Liver (tissue), 9 donors: ENCODE data around the gene PPP1R36. TPM values are rescaled to one million over a fixed set of nuclear protein-coding genes. Genes with fewer than 3 reads are reported as not detected.
"Not testable (repeated sequence)": the region's sequence is repeated elsewhere in the genome, so short reads cannot be mapped to it uniquely, and the experiment has no call there.

ENCODE experiments used
- DNase-seq: peaks from one replicate; pipeline ENCODE4 v3.0.0-alpha.2; 2017; ENCODE audit warnings: low spot score
- H3K27ac ChIP-seq, 2 donors: one replicate each; pipeline ENCODE4 v1.7.0; 2013; ENCODE audit warnings: inconsistent platforms in 2 of 2, low read length in 2 of 2, control low read depth in 1 of 2, low read depth in 1 of 2, mild to moderate bottlenecking in 1 of 2
- H3K27me3 ChIP-seq, 4 donors: one replicate each; pipeline versions ENCODE4 v1.6.1 to v1.7.0; 2013; ENCODE audit warnings: low read length in 3 of 4, inconsistent platforms in 1 of 4, mild to moderate bottlenecking in 1 of 4, moderate library complexity in 1 of 4; ENCODE audit not compliant: control insufficient read depth in 4 of 4, insufficient read depth in 4 of 4
- H3K36me3 ChIP-seq, 4 donors: one replicate each; pipeline versions ENCODE4 v1.6.1 to v1.7.0; 2013; ENCODE audit warnings: low read length in 3 of 4, mild to moderate bottlenecking in 3 of 4, low read depth in 1 of 4, moderate library complexity in 1 of 4; ENCODE audit not compliant: control insufficient read depth in 4 of 4, insufficient read depth in 3 of 4
- H3K4me1 ChIP-seq, 4 donors: one replicate each; pipeline versions ENCODE4 v1.6.1 to v1.7.0; 2013; ENCODE audit warnings: low read length in 3 of 4, mild to moderate bottlenecking in 3 of 4, moderate library complexity in 1 of 4; ENCODE audit not compliant: control insufficient read depth in 4 of 4, insufficient read depth in 4 of 4
- H3K4me3 ChIP-seq, 3 donors: one replicate each; pipeline versions ENCODE4 v1.6.1 to v1.7.0; 2013; ENCODE audit warnings: low read length in 3 of 3, control low read depth in 1 of 3, low read depth in 1 of 3, mild to moderate bottlenecking in 1 of 3
- H3K9ac ChIP-seq, 2 donors: one replicate each; pipeline ENCODE4 v1.7.0; 2013; ENCODE audit warnings: low read length in 2 of 2, mild to moderate bottlenecking in 2 of 2, moderate library complexity in 2 of 2, control low read depth in 1 of 2, low read depth in 1 of 2
- H3K9me3 ChIP-seq, 4 donors: one replicate each; pipeline versions ENCODE4 v1.6.1 to v1.7.0; 2013; ENCODE audit warnings: low read length in 3 of 4; ENCODE audit not compliant: control insufficient read depth in 4 of 4
- EGR1 ChIP-seq, 2 donors: IDR thresholded peaks; 2 replicates each; pipeline ENCODE4 v1.6.1; 2016 to 2018; ENCODE audit warnings: antibody characterized with exemption in 2 of 2, low read depth in 2 of 2
- FOXA1 ChIP-seq: IDR thresholded peaks from 2 replicates; pipeline ENCODE4 v1.6.1; 2016; ENCODE audit warnings: antibody characterized with exemption
- FOXA2 ChIP-seq: IDR thresholded peaks from 2 replicates; pipeline ENCODE4 v1.6.1; 2016; ENCODE audit warnings: antibody characterized with exemption
- GABPA ChIP-seq, 2 donors: IDR thresholded peaks in 1 of 2; conservative IDR thresholded peaks in 1 of 2; 2 replicates each; pipeline ENCODE4 v1.6.1; 2016; ENCODE audit warnings: antibody characterized with exemption in 2 of 2, mild to moderate bottlenecking in 1 of 2, moderate library complexity in 1 of 2
- HNF4A ChIP-seq, 2 donors: conservative IDR thresholded peaks; 2 replicates each; pipeline ENCODE4 v1.6.1; 2016; ENCODE audit warnings: antibody characterized with exemption in 2 of 2, mild to moderate bottlenecking in 2 of 2
- NR2F2 ChIP-seq: IDR thresholded peaks from 2 replicates; pipeline ENCODE4 v1.6.1; 2016; ENCODE audit warnings: antibody characterized with exemption
- RAD21 ChIP-seq, 2 donors: IDR thresholded peaks; 2 replicates each; pipeline ENCODE4 v1.6.1; 2016; ENCODE audit warnings: antibody characterized with exemption in 2 of 2, mild to moderate bottlenecking in 2 of 2
- RXRA ChIP-seq, 2 donors: IDR thresholded peaks; 2 replicates each; pipeline ENCODE4 v1.6.1; 2017 to 2018; ENCODE audit warnings: antibody characterized with exemption in 2 of 2, mild to moderate bottlenecking in 1 of 2
- SP1 ChIP-seq: IDR thresholded peaks from 2 replicates; pipeline ENCODE4 v1.6.1; 2018; ENCODE audit warnings: antibody characterized with exemption, mild to moderate bottlenecking
- TAF1 ChIP-seq: conservative IDR thresholded peaks from 2 replicates; pipeline ENCODE4 v1.6.1; 2016; ENCODE audit warnings: antibody characterized with exemption, mild to moderate bottlenecking
- WGBS: extraction: QIAGEN DNeasy Blood & Tissue Kit; methylation state at CpG from one replicate; pipeline ENCODE4 v1.1.7; 2013; 5-methylcytosine and 5-hydroxymethylcytosine counted together
- polyA plus RNA-seq, 2 donors: library from polyadenylated mRNA; stranded (reverse) in 1 of 2; unstranded in 1 of 2; fragments of 200-250 nt in 1 of 2; fragments of >200 nt in 1 of 2; fragmentation: Nextera tagmentation in 1 of 2; extraction: Ambion mirVana in 1 of 2; gene quantifications; one replicate each; pipeline versions ENCODE4 v1.2.1 to v1.2.3, GENCODE V29; 2013 to 2015
- total RNA-seq, 2 donors: library from RNA; depleted of rRNA; stranded (reverse); fragments of >200 nt; gene quantifications; one replicate each; pipeline ENCODE4 v1.2.3, GENCODE V29; 2014
- TF ChIP-seq, protein P1 (sequence below): IDR thresholded peaks from 2 replicates; pipeline ENCODE4 v1.6.1; 2016; ENCODE audit warnings: antibody characterized with exemption, mild to moderate bottlenecking
- TF ChIP-seq, protein P2 (sequence below): IDR thresholded peaks from 2 replicates; pipeline ENCODE4 v1.6.1; 2016; ENCODE audit warnings: antibody characterized with exemption
- TF ChIP-seq, protein P3 (sequence below): IDR thresholded peaks from 2 replicates; pipeline ENCODE4 v1.6.1; 2016; ENCODE audit warnings: antibody characterized with exemption
- TF ChIP-seq, protein P4 (sequence below): fragments of 150-350 bp; IDR thresholded peaks from 2 replicates; pipeline ENCODE4 v1.5.1; 2017; ENCODE audit warnings: improper control_type of control experiment, low read depth, low read length; ENCODE audit not compliant: missing input control
- TF ChIP-seq, protein P5 (sequence below): IDR thresholded peaks from 2 replicates; pipeline ENCODE4 v1.6.1; 2016; ENCODE audit warnings: antibody characterized with exemption
- donor health status: healthy.
- donor health status: healthy.
- donor health status: healthy.
- donor health status: healthy.
- donor health status: healthy.

Gene PPP1R36
- total and polyA plus RNA-seq, 4 donors: 0.08 to 0.09 (median 0.08) TPM; not detected in 1

DNA sequence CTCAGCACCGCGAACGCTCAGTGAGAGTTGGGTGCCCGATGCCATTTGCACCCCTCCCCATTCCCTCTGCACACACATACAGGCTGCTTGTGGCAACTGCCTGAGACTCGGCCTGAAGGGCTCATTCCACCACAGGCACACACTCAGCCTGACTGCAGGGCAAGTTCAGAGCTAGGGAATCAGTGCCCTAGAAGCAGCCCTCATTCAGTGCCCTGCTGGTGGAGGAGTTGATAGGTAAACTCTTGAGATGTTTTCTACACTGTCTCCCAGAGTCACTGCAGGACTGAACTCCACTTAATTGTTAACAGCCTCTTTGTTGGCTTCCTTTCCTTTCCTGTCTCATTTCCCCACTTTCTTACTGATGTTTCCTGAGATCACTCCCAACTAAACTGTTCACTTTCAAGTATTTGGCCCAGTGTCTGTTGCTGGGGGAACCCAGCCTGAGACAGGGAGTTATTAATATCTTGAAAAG is 16.9 kb downstream of the PPP1R36 start:
- no peaks in the 10 kb centered on the region for H3K9me3 ChIP-seq
- DNase-seq: no peak
- no peaks in the 10 kb centered on the region for H3K4me1 ChIP-seq
- H3K36me3 ChIP-seq: no peaks in the 10 kb centered on the region
- TF ChIP-seq RXRA (IDR thresholded peaks at IDR 0.05) (no peak), EGR1 (IDR thresholded peaks at IDR 0.05; ENCODE audit: low read depth in 2 of 2) (no peak), FOXA2 (no peak), FOXA1 (no peak)
- TF ChIP-seq, protein P1, sequence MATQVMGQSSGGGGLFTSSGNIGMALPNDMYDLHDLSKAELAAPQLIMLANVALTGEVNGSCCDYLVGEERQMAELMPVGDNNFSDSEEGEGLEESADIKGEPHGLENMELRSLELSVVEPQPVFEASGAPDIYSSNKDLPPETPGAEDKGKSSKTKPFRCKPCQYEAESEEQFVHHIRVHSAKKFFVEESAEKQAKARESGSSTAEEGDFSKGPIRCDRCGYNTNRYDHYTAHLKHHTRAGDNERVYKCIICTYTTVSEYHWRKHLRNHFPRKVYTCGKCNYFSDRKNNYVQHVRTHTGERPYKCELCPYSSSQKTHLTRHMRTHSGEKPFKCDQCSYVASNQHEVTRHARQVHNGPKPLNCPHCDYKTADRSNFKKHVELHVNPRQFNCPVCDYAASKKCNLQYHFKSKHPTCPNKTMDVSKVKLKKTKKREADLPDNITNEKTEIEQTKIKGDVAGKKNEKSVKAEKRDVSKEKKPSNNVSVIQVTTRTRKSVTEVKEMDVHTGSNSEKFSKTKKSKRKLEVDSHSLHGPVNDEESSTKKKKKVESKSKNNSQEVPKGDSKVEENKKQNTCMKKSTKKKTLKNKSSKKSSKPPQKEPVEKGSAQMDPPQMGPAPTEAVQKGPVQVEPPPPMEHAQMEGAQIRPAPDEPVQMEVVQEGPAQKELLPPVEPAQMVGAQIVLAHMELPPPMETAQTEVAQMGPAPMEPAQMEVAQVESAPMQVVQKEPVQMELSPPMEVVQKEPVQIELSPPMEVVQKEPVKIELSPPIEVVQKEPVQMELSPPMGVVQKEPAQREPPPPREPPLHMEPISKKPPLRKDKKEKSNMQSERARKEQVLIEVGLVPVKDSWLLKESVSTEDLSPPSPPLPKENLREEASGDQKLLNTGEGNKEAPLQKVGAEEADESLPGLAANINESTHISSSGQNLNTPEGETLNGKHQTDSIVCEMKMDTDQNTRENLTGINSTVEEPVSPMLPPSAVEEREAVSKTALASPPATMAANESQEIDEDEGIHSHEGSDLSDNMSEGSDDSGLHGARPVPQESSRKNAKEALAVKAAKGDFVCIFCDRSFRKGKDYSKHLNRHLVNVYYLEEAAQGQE: no peak
- TF ChIP-seq, protein P2, sequence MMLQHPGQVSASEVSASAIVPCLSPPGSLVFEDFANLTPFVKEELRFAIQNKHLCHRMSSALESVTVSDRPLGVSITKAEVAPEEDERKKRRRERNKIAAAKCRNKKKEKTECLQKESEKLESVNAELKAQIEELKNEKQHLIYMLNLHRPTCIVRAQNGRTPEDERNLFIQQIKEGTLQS: no peak
- no peak overlapping the region for H3K9ac ChIP-seq
- H3K27ac ChIP-seq: no peak overlapping the region
- H3K27me3 ChIP-seq: no peaks in the 10 kb centered on the region
- H3K4me3 ChIP-seq: no peak overlapping the region
- 89% methylated on average over 5 of the region's 5 CpGs for WGBS

DNA sequence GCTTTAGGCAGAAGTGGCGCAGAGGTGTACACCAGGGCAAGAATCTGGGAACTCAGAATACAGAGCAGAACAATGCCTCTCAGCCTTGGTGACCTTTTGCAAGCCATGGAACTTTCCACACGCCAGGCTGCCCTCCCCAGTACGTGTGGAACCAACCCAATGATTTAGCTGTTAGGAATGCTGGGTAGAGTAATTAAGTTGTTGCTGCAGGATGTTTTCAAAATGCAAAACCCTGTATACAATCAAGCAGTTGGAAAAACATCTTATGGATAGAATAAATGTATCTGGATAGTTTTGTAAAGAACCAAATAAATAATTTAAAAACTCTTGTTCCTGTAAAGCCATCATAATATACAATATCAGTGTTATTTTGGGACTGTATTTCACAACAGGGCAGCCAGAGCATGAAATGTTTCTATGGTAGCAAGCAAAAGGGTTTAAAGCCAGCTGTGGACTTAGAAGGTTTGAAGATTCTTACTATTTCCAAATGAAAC is 19.4 kb downstream of the PPP1R36 start:
- Histone ChIP-seq H3K9me3 (no peaks in the 10 kb centered on the region), H3K9ac (no peak overlapping the region), H3K27me3 (no peaks in the 10 kb centered on the region), H3K4me1 (no peaks in the 10 kb centered on the region), H3K36me3 (no peaks in the 10 kb centered on the region), H3K4me3 (no peak overlapping the region), H3K27ac (no peak overlapping the region)
- no peak for TF ChIP-seq RAD21 (IDR thresholded peaks at IDR 0.05)
- TF ChIP-seq FOXA2: no peak
- peak in 1 of 2 donors; percentile 20 for TF ChIP-seq RXRA (IDR thresholded peaks at IDR 0.05)
- TF ChIP-seq, protein P3, sequence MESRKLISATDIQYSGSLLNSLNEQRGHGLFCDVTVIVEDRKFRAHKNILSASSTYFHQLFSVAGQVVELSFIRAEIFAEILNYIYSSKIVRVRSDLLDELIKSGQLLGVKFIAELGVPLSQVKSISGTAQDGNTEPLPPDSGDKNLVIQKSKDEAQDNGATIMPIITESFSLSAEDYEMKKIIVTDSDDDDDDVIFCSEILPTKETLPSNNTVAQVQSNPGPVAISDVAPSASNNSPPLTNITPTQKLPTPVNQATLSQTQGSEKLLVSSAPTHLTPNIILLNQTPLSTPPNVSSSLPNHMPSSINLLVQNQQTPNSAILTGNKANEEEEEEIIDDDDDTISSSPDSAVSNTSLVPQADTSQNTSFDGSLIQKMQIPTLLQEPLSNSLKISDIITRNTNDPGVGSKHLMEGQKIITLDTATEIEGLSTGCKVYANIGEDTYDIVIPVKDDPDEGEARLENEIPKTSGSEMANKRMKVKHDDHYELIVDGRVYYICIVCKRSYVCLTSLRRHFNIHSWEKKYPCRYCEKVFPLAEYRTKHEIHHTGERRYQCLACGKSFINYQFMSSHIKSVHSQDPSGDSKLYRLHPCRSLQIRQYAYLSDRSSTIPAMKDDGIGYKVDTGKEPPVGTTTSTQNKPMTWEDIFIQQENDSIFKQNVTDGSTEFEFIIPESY: no peak
- no peak for TF ChIP-seq HNF4A (conservative IDR thresholded peaks at IDR 0.05)
- TF ChIP-seq SP1: peak; percentile 31
- TF ChIP-seq, protein P4, sequence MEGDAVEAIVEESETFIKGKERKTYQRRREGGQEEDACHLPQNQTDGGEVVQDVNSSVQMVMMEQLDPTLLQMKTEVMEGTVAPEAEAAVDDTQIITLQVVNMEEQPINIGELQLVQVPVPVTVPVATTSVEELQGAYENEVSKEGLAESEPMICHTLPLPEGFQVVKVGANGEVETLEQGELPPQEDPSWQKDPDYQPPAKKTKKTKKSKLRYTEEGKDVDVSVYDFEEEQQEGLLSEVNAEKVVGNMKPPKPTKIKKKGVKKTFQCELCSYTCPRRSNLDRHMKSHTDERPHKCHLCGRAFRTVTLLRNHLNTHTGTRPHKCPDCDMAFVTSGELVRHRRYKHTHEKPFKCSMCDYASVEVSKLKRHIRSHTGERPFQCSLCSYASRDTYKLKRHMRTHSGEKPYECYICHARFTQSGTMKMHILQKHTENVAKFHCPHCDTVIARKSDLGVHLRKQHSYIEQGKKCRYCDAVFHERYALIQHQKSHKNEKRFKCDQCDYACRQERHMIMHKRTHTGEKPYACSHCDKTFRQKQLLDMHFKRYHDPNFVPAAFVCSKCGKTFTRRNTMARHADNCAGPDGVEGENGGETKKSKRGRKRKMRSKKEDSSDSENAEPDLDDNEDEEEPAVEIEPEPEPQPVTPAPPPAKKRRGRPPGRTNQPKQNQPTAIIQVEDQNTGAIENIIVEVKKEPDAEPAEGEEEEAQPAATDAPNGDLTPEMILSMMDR: no peak
- TF ChIP-seq, protein P5, sequence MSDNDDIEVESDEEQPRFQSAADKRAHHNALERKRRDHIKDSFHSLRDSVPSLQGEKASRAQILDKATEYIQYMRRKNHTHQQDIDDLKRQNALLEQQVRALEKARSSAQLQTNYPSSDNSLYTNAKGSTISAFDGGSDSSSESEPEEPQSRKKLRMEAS: no peak
- TF ChIP-seq, protein P2: no peak
- TF ChIP-seq GABPA (IDR thresholded peaks at IDR 0.05 in 1 of 2, conservative IDR thresholded peaks at IDR 0.05 in 1 of 2): no peak
- TF ChIP-seq TAF1: no peak
- peak; percentile 69 for TF ChIP-seq NR2F2
- TF ChIP-seq, protein P1: no peak
- WGBS: 74% methylated on average over 3 of the region's 3 CpGs
- no peak for DNase-seq

DNA sequence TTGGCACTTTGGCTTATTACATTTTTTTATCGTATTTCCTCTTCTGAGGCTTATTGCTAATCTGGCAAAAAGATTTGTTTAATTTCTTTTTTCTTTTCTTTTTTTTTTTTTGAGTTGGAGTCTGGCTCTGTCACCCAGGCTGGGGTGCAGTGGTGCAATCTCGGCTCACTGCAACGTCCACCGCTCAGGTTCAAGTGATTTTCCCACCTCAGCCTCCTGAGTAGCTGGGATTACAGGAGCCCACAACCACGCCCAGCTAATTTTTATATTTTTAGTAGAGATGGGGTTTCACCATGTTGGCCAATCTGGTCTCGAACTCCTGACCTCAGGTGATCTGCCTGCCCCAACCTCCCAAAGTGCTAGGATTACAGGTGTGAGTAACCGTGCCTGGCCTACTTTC is 19.9 kb downstream of the PPP1R36 start:
- H3K4me3 ChIP-seq, H3K9me3 ChIP-seq, H3K36me3 ChIP-seq, H3K9ac ChIP-seq, H3K27me3 ChIP-seq, H3K4me1 ChIP-seq, H3K27ac ChIP-seq, DNase-seq: not testable (repeated sequence)
- 85% methylated on average over 7 of the region's 7 CpGs for WGBS
